NCI-H1105 (cell line): ENCODE data around the gene USP17L28.
A peak's percentile ranks its signal among the peaks of the same experiment; 100 is the strongest.
"Not testable (repeated sequence)": the region's sequence is repeated elsewhere in the genome, so short reads cannot be mapped to it uniquely, and the experiment has no call there.

Experiments used
- DNase-seq: peaks from one replicate; lab custom pipeline; 2025; lab: John Stamatoyannopoulos, UW

USP17L28 gene

GRCh38 chr4:9348593-9348992 is at the start of gene USP17L28:
Gene USP17L28, plus strand, starts transcription at chr4:9348893. Its CDS starts 0 bp downstream, at chr4:9348893.
- DNase-seq, result not testable (repeated sequence)

GRCh38 chr4:9324191-9324590 is 24.5 kb upstream of the USP17L28 start:
- not testable (repeated sequence) for DNase-seq

- not testable (repeated sequence) for DNase-seq
Observed at GRCh38 chr4:9324865-9325264, 23.8 kb upstream of the USP17L28 start, which contains the start of gene USP17L24. Gene USP17L24, plus strand, starts transcription at chr4:9325165. Its CDS starts 0 bp downstream, at chr4:9325165.

- not testable (repeated sequence) for DNase-seq
Observed at GRCh38 chr4:9329611-9330010, 19.1 kb upstream of the USP17L28 start, which contains the start of gene USP17L25. Gene USP17L25, plus strand, starts transcription at chr4:9329911. Its CDS starts 0 bp downstream, at chr4:9329911.

- DNase-seq, result not testable (repeated sequence)
Observed at GRCh38 chr4:9334358-9334757, 14.3 kb upstream of the USP17L28 start, which contains the start of gene USP17L26. Gene USP17L26, plus strand, starts transcription at chr4:9334658. Its CDS starts 0 bp downstream, at chr4:9334658.

GRCh38 chr4:9339103-9339502 is 9.6 kb upstream of the USP17L28 start, which contains the start of gene USP17L5:
Gene USP17L5, plus strand, starts transcription at chr4:9339403. Its CDS starts 0 bp downstream, at chr4:9339403.
- DNase-seq, result not testable (repeated sequence)

- DNase-seq, result not testable (repeated sequence)
Observed at GRCh38 chr4:9343848-9344247, 4.8 kb upstream of the USP17L28 start, which contains the start of gene USP17L27. Gene USP17L27, plus strand, starts transcription at chr4:9344148. Its CDS starts 0 bp downstream, at chr4:9344148.

- DNase-seq, result not testable (repeated sequence)
Observed at GRCh38 chr4:9350866-9351265, 2.2 kb downstream of the USP17L28 start.

GRCh38 chr4:9353338-9353737 is 4.6 kb downstream of the USP17L28 start, which contains the start of gene USP17L29:
Gene USP17L29, plus strand, starts transcription at chr4:9353638. Its CDS starts 0 bp downstream, at chr4:9353638.
- DNase-seq, result not testable (repeated sequence)

GRCh38 chr4:9362829-9363228 is 14.1 kb downstream of the USP17L28 start, which contains the start of gene USP17L30:
Gene USP17L30, plus strand, starts transcription at chr4:9363129. Its CDS starts 0 bp downstream, at chr4:9363129.
- DNase-seq, result not testable (repeated sequence)

- DNase-seq, result not testable (repeated sequence)
Observed at GRCh38 chr4:9379881-9380280, 31.2 kb downstream of the USP17L28 start.

GRCh38 chr4:9381012-9381534 is 32.4 kb downstream of the USP17L28 start:
- peak; percentile 1 for DNase-seq

- DNase-seq, result no peak
Observed at GRCh38 chr4:9384126-9384525, 35.4 kb downstream of the USP17L28 start.

GRCh38 chr4:9389001-9389400 is 40.3 kb downstream of the USP17L28 start:
- DNase-seq, result not testable (repeated sequence)
